GM19328 (cell line): Measurements from ENCODE around the gene MEGF9.
A peak's percentile ranks its signal among the peaks of the same experiment; 100 is the strongest.
"Not testable (repeated sequence)": the region's sequence is repeated elsewhere in the genome, so short reads cannot be mapped to it uniquely, and the experiment has no call there.

Experiments
- ATAC-seq: cut with Tn5 transposase; IDR thresholded peaks from one replicate; pipeline ENCODE4 v1.9.1; 2021; ENCODE audit warnings: mild to moderate bottlenecking, moderate library complexity; ENCODE audit not compliant: unreplicated experiment

Gene MEGF9

DNA sequence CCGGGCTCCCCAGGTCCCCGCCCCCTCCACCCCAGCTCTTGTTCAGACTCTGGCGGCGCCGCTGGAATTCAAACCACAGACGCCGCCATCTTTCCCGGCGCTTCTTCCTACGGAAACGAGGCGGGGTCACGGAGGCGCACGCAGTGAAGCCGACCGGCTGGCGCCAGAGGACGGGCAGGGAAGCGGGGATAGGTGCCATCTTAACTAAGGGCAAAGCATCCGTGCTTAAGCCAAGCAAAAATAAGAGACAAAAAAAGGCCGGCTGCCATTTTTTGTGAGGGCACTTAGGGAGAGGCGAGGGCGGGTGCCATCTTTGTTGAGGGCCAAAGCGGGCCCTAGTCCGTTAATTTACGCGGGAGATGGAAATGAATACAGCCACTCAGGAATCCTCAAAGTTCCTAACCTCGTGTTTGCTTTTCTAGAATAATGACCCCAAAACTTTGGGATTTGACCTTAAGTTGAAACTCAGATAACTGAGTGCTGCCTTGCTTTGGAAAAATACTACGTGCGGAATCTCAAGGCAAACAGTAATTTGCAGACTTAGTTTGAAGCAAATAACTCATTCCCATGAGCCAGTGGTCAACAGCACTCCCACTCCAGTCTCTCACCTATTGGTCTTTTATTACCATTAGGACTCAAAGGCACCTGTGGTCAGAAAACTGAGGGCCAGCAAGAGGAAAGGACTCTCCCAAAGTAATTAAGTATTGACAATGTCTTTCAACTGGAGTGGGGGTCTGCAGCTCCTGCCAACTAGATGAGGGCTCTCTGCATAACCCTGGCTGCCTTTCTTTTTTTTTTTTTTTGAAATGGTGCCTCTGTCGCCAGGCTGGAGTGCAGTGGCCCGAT, 134.0 kb downstream of the MEGF9 start, which contains the start of gene CDK5RAP2:
TSS of gene CDK5RAP2 (minus strand) at position 117 of the 846 bp plus-strand sequence. CDS start 189 bp downstream, outside the sequence.
- ATAC-seq, result peak; percentile 97

GRCh38 chr9:120579139-120580050, 134.9 kb downstream of the MEGF9 start:
- ATAC-seq, result peak; percentile 38

- ATAC-seq, result no peak
Observed at GRCh38 chr9:120574473-120574872, 139.8 kb downstream of the MEGF9 start.

- no peak for ATAC-seq
Observed at GRCh38 chr9:120572472-120572871, 141.8 kb downstream of the MEGF9 start.

GRCh38 chr9:120571443-120572257, 142.6 kb downstream of the MEGF9 start:
- no peak for ATAC-seq

- ATAC-seq, result no peak
Observed at GRCh38 chr9:120570296-120570695, 144.0 kb downstream of the MEGF9 start.

DNA sequence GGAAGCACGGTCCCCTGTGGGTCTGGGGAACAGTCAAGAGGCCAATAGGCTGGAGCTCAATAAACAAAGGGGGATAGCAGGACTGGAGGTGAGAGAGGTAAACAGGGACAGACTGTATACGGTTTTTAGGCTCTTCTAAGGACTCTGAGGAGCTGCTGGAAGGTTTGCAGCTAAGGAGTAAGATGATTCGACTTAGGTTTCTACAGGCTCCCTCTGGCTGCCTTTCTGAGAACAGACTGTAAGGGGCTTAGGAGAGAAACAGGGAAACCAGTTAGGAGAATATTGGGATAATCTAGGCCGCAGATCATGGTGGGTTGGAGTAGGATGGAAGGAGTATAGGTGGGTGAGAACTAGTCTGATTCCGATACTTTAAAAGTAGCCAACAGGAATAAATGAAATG, 144.7 kb downstream of the MEGF9 start:
- no peak for ATAC-seq

DNA sequence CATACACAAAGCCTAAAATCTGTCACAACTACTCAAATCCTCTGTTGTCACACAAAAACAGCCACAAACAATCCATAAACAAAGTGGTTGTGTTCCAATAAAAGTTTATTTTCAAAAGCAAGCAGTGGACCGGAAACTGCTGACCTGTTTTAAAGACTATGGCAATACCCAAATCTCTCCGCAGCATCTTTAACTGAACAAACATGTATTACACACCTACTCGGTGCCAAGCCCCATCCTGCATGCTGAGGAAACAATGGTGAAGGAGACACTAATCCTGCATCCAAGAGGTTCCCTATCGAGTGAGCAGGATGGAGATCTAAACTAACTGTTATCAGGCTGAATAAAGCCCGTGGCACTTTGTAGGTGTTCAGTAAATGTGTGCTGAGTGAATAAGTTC, 145.5 kb downstream of the MEGF9 start:
- no peak for ATAC-seq

DNA sequence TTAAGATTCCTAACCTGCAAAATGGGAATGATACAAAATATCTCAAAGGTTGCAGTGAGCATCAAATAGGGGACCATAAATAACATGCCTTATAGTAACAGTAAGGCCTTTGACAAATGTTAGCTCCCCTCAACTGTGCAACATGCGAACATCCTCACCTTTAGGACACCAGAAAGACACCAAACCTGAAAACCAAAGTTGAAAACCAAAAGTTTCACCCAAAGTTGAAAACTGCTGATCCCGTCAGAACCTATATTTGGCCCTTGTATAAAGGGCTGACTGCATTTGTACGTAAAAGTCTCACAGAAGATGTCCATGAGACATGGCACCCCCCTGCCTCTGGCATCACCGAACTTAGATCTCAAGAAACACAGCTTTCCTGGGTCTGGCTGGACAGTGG, 146.4 kb downstream of the MEGF9 start:
- no peak for ATAC-seq

DNA sequence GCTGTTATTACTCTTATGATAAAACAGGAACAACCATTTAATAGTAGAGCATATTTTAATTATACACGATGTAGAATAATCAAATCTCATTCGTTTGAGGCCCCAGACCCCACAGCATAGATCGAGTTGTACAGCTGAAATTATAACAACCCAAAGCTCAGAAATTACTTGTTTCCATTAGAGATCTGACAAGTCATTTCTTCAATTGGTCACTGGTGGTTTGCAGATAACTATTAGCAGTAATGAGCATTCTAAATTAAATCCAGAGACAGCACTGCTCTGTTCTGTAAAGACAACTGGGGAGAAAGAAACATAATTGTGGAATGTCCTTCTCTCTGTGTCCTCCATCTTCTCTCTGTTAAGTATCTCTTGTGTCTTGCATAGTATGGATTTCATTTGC, 147.2 kb downstream of the MEGF9 start:
- no peak for ATAC-seq

DNA sequence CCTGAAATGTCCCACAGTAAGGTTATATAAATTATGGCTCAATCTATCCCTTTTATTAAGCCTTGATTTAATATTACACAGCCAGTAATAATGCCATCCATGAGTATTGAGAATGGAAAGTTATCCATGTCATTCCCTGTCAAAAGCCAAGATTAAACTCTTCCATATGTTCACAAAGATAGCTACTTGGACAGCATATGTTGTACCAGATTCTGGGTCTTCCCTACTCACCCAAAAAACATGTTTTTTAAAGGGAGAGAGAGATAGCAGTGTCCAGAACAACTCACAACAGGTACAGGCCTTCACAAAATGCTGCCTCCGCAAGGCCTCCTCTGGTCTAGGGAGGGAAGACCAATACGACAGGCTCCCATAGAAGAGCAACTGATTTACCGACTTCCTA, 149.7 kb downstream of the MEGF9 start:
- no peak for ATAC-seq

- ATAC-seq, result no peak
Observed at GRCh38 chr9:120562861-120563443, 151.3 kb downstream of the MEGF9 start.

- no peak for ATAC-seq
Observed at GRCh38 chr9:120561709-120562108, 152.6 kb downstream of the MEGF9 start.

- no peak for ATAC-seq
Observed at GRCh38 chr9:120559546-120559945, 154.7 kb downstream of the MEGF9 start.

GRCh38 chr9:120558454-120558853, 155.8 kb downstream of the MEGF9 start:
- no peak for ATAC-seq

GRCh38 chr9:120557205-120557604, 157.1 kb downstream of the MEGF9 start:
- no peak for ATAC-seq

GRCh38 chr9:120556775-120557174, 157.5 kb downstream of the MEGF9 start:
- ATAC-seq, result no peak

DNA sequence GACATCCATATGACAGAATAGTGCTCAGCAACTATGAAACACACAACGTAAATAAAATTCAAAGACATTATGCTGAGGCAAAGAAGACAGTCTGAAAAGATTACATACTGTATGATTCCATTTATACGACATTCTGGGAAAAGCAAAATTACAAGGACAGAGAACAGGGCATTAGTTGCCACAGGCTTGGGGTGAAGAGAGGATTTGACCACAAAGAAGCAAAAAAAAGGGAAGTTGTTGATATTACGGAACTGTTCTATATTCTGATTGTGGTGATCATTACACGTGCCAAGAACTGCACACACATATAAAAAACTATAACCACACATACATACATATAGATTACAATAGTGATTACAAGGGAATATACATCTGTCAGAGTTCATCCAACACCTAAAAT, 158.4 kb downstream of the MEGF9 start:
- no peak for ATAC-seq

- ATAC-seq, result not testable (repeated sequence)
Observed at GRCh38 chr9:120552210-120552704, 162.0 kb downstream of the MEGF9 start.
